HepG2 (cell line): ENCODE results near the gene OLAH. TPM values are rescaled to one million over a fixed set of nuclear protein-coding genes. Genes with fewer than 3 reads are reported as not detected.

Experiments
- AFF4 ChIP-seq: sonication (generic); formaldehyde crosslinking; IDR thresholded peaks from 2 replicates; pipeline ENCODE4 v1.4.0; 2020; ENCODE audit warnings: missing genetic modification reagents
- BORCS8-MEF2B ChIP-seq: sonication (generic); formaldehyde crosslinking; IDR thresholded peaks from 2 replicates; pipeline ENCODE4 v1.8.0; 2022; ENCODE audit warnings: mild to moderate bottlenecking, missing genetic modification reagents
- CSRNP1 ChIP-seq: sonication (generic); formaldehyde crosslinking; IDR thresholded peaks from 2 replicates; pipeline ENCODE4 v1.8.1; 2023; ENCODE audit warnings: mild to moderate bottlenecking, missing genetic modification reagents
- DZIP1 ChIP-seq: sonication (generic); formaldehyde crosslinking; IDR thresholded peaks from 2 replicates; pipeline ENCODE4 v1.5.0; 2020; ENCODE audit warnings: mild to moderate bottlenecking, missing genetic modification reagents
- GABPB1 ChIP-seq: IDR thresholded peaks from 2 replicates; pipeline ENCODE4 v1.6.1; 2016; ENCODE audit warnings: mild to moderate bottlenecking, missing genetic modification reagents, moderate library complexity, missing compliant biosample characterization
- IRF1 ChIP-seq: sonication (generic); formaldehyde crosslinking; IDR thresholded peaks from 2 replicates; pipeline ENCODE4 v1.4.0; 2020; ENCODE audit warnings: low read depth, mild to moderate bottlenecking, missing genetic modification reagents
- KLF13 ChIP-seq: sonication (generic); formaldehyde crosslinking; IDR thresholded peaks from 2 replicates; pipeline ENCODE4 v1.4.0; 2020; ENCODE audit warnings: mild to moderate bottlenecking, missing genetic modification reagents
- SP4 ChIP-seq: sonication (generic); formaldehyde crosslinking; IDR thresholded peaks from 2 replicates; pipeline ENCODE4 v1.8.1; 2023; ENCODE audit warnings: mild to moderate bottlenecking, missing genetic modification reagents
- TARDBP ChIP-seq: sonication (generic); formaldehyde crosslinking; IDR thresholded peaks from 2 replicates; pipeline ENCODE4 v1.8.0; 2022; ENCODE audit warnings: mild to moderate bottlenecking, missing genetic modification reagents
- ZNF569 ChIP-seq: sonication (generic); formaldehyde crosslinking; IDR thresholded peaks from 2 replicates; pipeline ENCODE4 v1.5.0; 2020; ENCODE audit warnings: mild to moderate bottlenecking, missing genetic modification reagents, moderate library complexity, borderline replicate concordance
- ZNF574 ChIP-seq: sonication (generic); formaldehyde crosslinking; IDR thresholded peaks from 2 replicates; pipeline ENCODE4 v1.4.0; 2020; ENCODE audit warnings: missing genetic modification reagents
- ZNF784 ChIP-seq: sonication (generic); formaldehyde crosslinking; IDR thresholded peaks from 2 replicates; pipeline ENCODE4 v1.5.1; 2020; ENCODE audit warnings: missing genetic modification reagents, mild to moderate bottlenecking, borderline replicate concordance
- ZNF841 ChIP-seq: sonication (generic); formaldehyde crosslinking; IDR thresholded peaks from 2 replicates; pipeline ENCODE4 v1.8.1; 2023; ENCODE audit warnings: missing genetic modification reagents, borderline replicate concordance
- polyA plus RNA-seq, 8 experiments: library from polyadenylated mRNA; depleted of rRNA in 3 of 8; stranded (reverse) in 7 of 8; unstranded in 1 of 8; fragments of >200 nt; fragmentation: Illumina TruSeq in 4 of 8; extraction: Trizol in 4 of 8; gene quantifications; 2 replicates each; pipeline versions ENCODE4 v1.2.1 to v1.2.3, GENCODE V29; 2011 to 2016; ENCODE audit warnings: low read depth in 4 of 8, missing spikeins in 1 of 8, mixed read lengths in 1 of 8; ENCODE audit not compliant: insufficient read depth in 1 of 8
- total RNA-seq, 5 experiments: library from RNA; depleted of rRNA; stranded (reverse); fragments of >200 nt; fragmentation: Illumina TruSeq; extraction: Trizol; gene quantifications; 2 replicates each; pipeline ENCODE4 v1.2.3, GENCODE V29; 2016; ENCODE audit warnings: low read depth in 1 of 5

Gene OLAH
- total and polyA plus RNA-seq, 2 of the 13 experiments (the other 11 are each of a cell fraction or from before 2014, with no cell fraction given): 0.13 TPM; not detected in 1

GRCh38 chr10:15088428-15089261, 44.9 kb downstream of the OLAH start, which contains the start of gene ACBD7 (continued):
- TF ChIP-seq ZNF784 (0 out of 2 replicates have a peak, but pooled peaks have one; percentile 42), TARDBP (CRISPR knock-in tag) (0 out of 2 replicates have a peak, but pooled peaks have one; percentile 25), ZNF841 (CRISPR knock-in tag) (no peak), KLF13 (CRISPR knock-in tag) (peak; percentile 97), CSRNP1 (CRISPR knock-in tag) (peak; percentile 71; the same call in 1 of the 2 replicates), BORCS8-MEF2B (peak; percentile 62; the same call in 1 of the 2 replicates), GABPB1 (CRISPR knock-in tag) (peak; percentile 68; the same call in 1 of the 2 replicates), DZIP1 (CRISPR knock-in tag) (no peak), SP4 (CRISPR knock-in tag) (peak; percentile 75; the same call in 1 of the 2 replicates), ZNF574 (CRISPR knock-in tag) (0 out of 2 replicates have a peak, but pooled peaks have one; percentile 19), AFF4 (CRISPR knock-in tag) (no peak), ZNF569 (CRISPR knock-in tag) (no peak), IRF1 (CRISPR knock-in tag) (no peak)
